Esophagus muscularis mucosa (tissue), 4 donors: ENCODE data around the gene FBXW2. TPM values are rescaled to one million over a fixed set of nuclear protein-coding genes. Genes with fewer than 3 reads are reported as not detected.

Experiments
- DNase-seq: peaks from one replicate; pipeline ENCODE4 v3.0.0-alpha.2; 2017; ENCODE audit errors: extremely low spot score
- H3K27ac ChIP-seq, 4 donors: fragments of 200-600 bp; sonication (generic); replicated peaks in 1 of 4; 1 replicate in 3 of 4; 2 replicates in 1 of 4; pipeline ENCODE4 v1.5.1; 2016 to 2019; ENCODE audit warnings: mild to moderate bottlenecking in 1 of 4
- H3K27me3 ChIP-seq, 4 donors: fragments of 200-600 bp; sonication (generic); one replicate each; pipeline versions ENCODE4 v1.5.1 to v1.6.0; 2016 to 2019
- H3K36me3 ChIP-seq, 4 donors: fragments of 200-600 bp; sonication (generic); one replicate each; pipeline ENCODE4 v1.5.1; 2016 to 2019
- H3K4me1 ChIP-seq, 4 donors: fragments of 200-600 bp; sonication (generic); one replicate each; pipeline ENCODE4 v1.5.1; 2016 to 2019
- H3K4me3 ChIP-seq, 4 donors: fragments of 200-600 bp; sonication (generic); 1 replicate in 2 of 4; 2 replicates in 2 of 4; pipeline ENCODE4 v1.5.1; 2016 to 2019; ENCODE audit warnings: mild to moderate bottlenecking in 4 of 4, moderate library complexity in 1 of 4
- H3K9me3 ChIP-seq, 4 donors: fragments of 200-600 bp; sonication (generic); 1 replicate in 3 of 4; 2 replicates in 1 of 4; pipeline ENCODE4 v1.5.1; 2016 to 2019
- EP300 ChIP-seq: sonication (generic); formaldehyde crosslinking; IDR thresholded peaks from one replicate; pipeline ENCODE4 v1.6.1; 2017; ENCODE audit warnings: antibody characterized with exemption
- POLR2A ChIP-seq: fragments of 450-650 bp; IDR thresholded peaks from one replicate; pipeline ENCODE4 v1.6.1; 2017; ENCODE audit warnings: antibody characterized with exemption, moderate library complexity, mild to moderate bottlenecking, low read depth
- POLR2AphosphoS5 ChIP-seq, 2 donors: sonication (generic); formaldehyde crosslinking; IDR thresholded peaks; one replicate each; pipeline ENCODE4 v1.6.1; 2017; ENCODE audit warnings: antibody characterized with exemption in 2 of 2
- WGBS: methylation state at CpG from one replicate; pipeline ENCODE4 v1.1.5; 2018; 5-methylcytosine and 5-hydroxymethylcytosine counted together
- intact Hi-C: fragments of 100-400 bp; cut with DNase I; formaldehyde crosslinking; loops from one replicate; pipeline ENCODE4 v1.15.1; 2023
- total RNA-seq, 4 donors: library from RNA; depleted of rRNA; stranded (reverse); fragments of >200 nt; gene quantifications; one replicate each; pipeline versions ENCODE4 v1.1.0 to v1.2.1, GENCODE V29; 2016
- TF ChIP-seq, protein P1 (sequence below), 3 experiments: fragments of 200-600 bp in 2 of 3; fragments of 450-650 bp in 1 of 3; sonication (generic) in 2 of 3; IDR thresholded peaks; one replicate each; pipeline ENCODE4 v1.5.1; 2017 to 2019; ENCODE audit warnings: antibody characterized with exemption in 3 of 3, mild to moderate bottlenecking in 2 of 3, moderate library complexity in 1 of 3

FBXW2 gene
- total RNA-seq, 4 donors from 2014 or later, result 36.9 to 55.9 (median 53.2) TPM

DNA sequence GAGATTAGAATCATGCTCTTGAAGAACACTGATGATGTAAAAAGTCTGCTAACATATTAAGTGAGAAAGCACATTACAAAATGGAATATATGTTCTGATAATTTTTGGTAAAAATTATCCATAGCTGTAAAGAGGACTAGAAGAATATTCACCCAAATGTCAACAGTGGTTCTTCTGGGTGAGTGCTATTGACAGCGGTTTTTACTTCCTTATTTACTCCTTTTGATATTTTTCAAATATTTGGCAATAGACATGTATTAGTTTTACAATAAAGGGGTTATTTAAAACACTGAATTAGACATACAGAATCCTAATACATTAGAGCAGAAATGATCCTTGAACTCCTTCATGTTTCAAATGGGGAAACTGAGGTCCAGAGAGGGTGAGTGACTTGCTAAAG is 52.0 kb downstream of the FBXW2 start:
- intact Hi-C loops, result no loop called here
- TF ChIP-seq POLR2AphosphoS5 (IDR thresholded peaks at IDR 0.05) (no peak), POLR2A (no peak), EP300 (no peak)
- TF ChIP-seq, protein P1, sequence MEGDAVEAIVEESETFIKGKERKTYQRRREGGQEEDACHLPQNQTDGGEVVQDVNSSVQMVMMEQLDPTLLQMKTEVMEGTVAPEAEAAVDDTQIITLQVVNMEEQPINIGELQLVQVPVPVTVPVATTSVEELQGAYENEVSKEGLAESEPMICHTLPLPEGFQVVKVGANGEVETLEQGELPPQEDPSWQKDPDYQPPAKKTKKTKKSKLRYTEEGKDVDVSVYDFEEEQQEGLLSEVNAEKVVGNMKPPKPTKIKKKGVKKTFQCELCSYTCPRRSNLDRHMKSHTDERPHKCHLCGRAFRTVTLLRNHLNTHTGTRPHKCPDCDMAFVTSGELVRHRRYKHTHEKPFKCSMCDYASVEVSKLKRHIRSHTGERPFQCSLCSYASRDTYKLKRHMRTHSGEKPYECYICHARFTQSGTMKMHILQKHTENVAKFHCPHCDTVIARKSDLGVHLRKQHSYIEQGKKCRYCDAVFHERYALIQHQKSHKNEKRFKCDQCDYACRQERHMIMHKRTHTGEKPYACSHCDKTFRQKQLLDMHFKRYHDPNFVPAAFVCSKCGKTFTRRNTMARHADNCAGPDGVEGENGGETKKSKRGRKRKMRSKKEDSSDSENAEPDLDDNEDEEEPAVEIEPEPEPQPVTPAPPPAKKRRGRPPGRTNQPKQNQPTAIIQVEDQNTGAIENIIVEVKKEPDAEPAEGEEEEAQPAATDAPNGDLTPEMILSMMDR (IDR thresholded peaks at IDR 0.05), result no peak
- Histone ChIP-seq H3K27me3 (no peaks in the 10 kb centered on the region), H3K36me3 (no peaks in the 10 kb centered on the region), H3K27ac (no peak overlapping the region), H3K9me3 (no peaks in the 10 kb centered on the region), H3K4me1 (no peaks in the 10 kb centered on the region), H3K4me3 (no peak overlapping the region)
- WGBS, result 73% methylated on average over 1 of the region's 1 CpG
- DNase-seq, result no peak

- Histone ChIP-seq H3K27me3 (no peaks in the 10 kb centered on the region), H3K4me1 (peaks cover 0 to 3% (median 1%) of the 10 kb centered on the region in 4 donors), H3K9me3 (no peaks in the 10 kb centered on the region), H3K36me3 (no peaks in the 10 kb centered on the region), H3K4me3 (no peak overlapping the region), H3K27ac (no peak overlapping the region)
- DNase-seq, result no peak
- TF ChIP-seq EP300 (no peak), POLR2A (no peak), POLR2AphosphoS5 (IDR thresholded peaks at IDR 0.05) (no peak)
- TF ChIP-seq, protein P1 (IDR thresholded peaks at IDR 0.05), result no peak
- intact Hi-C loops, result no loop called here
Measured at GRCh38 chr9:120740132-120740531, 53.1 kb downstream of the FBXW2 start.

DNA sequence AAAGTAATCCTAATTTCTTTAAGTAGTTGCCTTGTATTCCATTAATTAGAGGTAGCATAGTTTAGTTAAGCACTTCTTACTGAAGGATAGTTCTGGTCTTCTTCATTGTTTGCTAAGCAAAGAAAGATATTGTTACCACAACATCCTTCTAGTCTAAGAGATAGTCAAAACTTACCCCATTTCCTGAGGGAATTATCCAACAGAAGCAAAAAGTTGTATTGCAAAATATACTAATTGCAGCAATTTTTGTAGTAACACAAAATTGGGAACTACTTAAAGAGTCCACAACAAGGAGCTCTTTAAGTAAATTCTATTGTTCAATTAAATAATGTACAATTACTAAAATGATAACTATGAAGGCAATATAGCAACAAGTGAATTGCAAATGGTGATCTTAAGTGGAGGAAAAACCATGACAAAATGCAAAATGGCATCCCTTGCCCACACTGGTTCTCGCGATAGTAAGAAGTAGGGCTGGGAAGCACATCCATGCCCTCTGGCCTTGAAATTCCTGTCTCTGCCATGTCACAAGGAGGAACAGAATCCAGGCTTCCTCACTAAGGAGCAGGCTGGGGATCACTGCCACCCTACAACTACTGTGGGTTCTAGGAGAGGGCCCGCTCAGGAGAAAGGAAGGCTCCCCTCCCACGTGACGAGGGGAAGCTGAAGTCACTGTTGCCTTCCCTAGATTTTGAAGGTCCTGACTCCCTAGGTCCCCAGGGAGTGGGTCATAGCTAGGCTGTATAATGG is 55.6 kb downstream of the FBXW2 start:
- Histone ChIP-seq H3K9me3 (no peaks in the 10 kb centered on the region), H3K27me3 (no peaks in the 10 kb centered on the region), H3K4me1 (peaks cover 0 to 8% (median 6%) of the 10 kb centered on the region in 4 donors), H3K36me3 (no peaks in the 10 kb centered on the region), H3K4me3 (no peak overlapping the region), H3K27ac (no peak overlapping the region)
- DNase-seq, result no peak
- intact Hi-C loops, result no loop called here
- TF ChIP-seq, protein P1 (IDR thresholded peaks at IDR 0.05), result no peak
- TF ChIP-seq EP300 (no peak), POLR2A (no peak), POLR2AphosphoS5 (IDR thresholded peaks at IDR 0.05) (no peak)
- 82% methylated on average over 5 of the region's 5 CpGs for WGBS

DNA sequence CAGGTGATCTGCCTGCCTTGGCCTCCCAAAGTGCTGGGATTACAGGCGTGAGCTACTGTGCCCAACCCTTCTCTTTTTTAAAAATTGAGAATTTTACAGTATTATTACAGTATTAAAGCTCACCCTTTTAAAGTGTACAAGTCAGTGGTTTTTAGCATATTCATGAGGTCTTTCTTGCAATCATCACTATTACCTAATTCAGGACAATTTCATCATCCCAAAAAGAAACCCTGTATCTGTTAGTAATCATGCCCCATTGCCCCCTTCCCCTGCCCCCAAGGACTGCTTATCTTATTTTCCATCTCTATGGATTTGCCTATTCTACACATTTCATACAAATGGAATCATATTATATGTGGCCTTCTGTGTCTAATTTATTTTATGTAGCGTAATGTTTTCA is 56.3 kb downstream of the FBXW2 start:
- peaks cover 0 to 8% (median 6%) of the 10 kb centered on the region in 4 donors for H3K4me1 ChIP-seq
- whole genome bisulfite sequencing, result 90% methylated on average over 2 of the region's 2 CpGs
- H3K36me3 ChIP-seq, result no peaks in the 10 kb centered on the region
- no peak overlapping the region for H3K4me3 ChIP-seq
- H3K27me3 ChIP-seq, result no peaks in the 10 kb centered on the region
- TF ChIP-seq EP300 (no peak), POLR2A (no peak), POLR2AphosphoS5 (IDR thresholded peaks at IDR 0.05) (no peak)
- TF ChIP-seq, protein P1 (IDR thresholded peaks at IDR 0.05), result no peak
- intact Hi-C loops, result no loop called here
- H3K27ac ChIP-seq, result no peak overlapping the region
- no peak for DNase-seq
- H3K9me3 ChIP-seq, result no peaks in the 10 kb centered on the region
